CD4-positive, alpha-beta T cell (primary cell): ENCODE results near the gene LYAR. TPM values are rescaled to one million over a fixed set of nuclear protein-coding genes. Genes with fewer than 3 reads are reported as not detected.

ENCODE experiments used
- ATAC-seq: fragments of 200-7000 bp; cut with Tn5 transposase; one replicate; pipeline ENCODE4 v1.10.0; 2022; ENCODE audit warnings: mild to moderate bottlenecking; ENCODE audit not compliant: poor library complexity
- CTCF ChIA-PET: fragments of 350-600 bp; sonication (Branson Sonifier 250); formaldehyde crosslinking; loops from one replicate; lab custom pipeline; 2021; ENCODE audit warnings: antibody characterized with exemption, inconsistent platforms; lab: Charles Lee
- POLR2A ChIA-PET: fragments of 350-600 bp; sonication (Branson Sonifier 250); formaldehyde crosslinking; loops from one replicate; lab custom pipeline; 2021; ENCODE audit warnings: antibody characterized with exemption, inconsistent platforms; lab: Charles Lee
- DNase-seq, 14 experiments: peaks; one replicate each; pipeline ENCODE4 v3.0.0-alpha.2; 2013 to 2020; ENCODE audit warnings: mixed read lengths in 2 of 14
- H3K27ac ChIP-seq, 2 donors: one replicate each; pipeline versions ENCODE4 v1.5.1 to v1.7.0; 2013; ENCODE audit warnings: low read length in 2 of 2, low read depth in 1 of 2, mild to moderate bottlenecking in 1 of 2
- H3K27me3 ChIP-seq, 2 experiments: 1 replicate in 1 of 2; 2 replicates in 1 of 2; pipeline versions ENCODE4 v1.6.1 to v1.7.0; 2013; ENCODE audit warnings: low read length in 2 of 2, control low read depth in 1 of 2, mild to moderate bottlenecking in 1 of 2, moderate library complexity in 1 of 2; ENCODE audit not compliant: insufficient read depth in 2 of 2, control insufficient read depth in 1 of 2
- H3K36me3 ChIP-seq: one replicate; pipeline ENCODE4 v1.6.1; 2013; ENCODE audit warnings: low read length, control low read depth; ENCODE audit not compliant: insufficient read depth
- H3K4me1 ChIP-seq: one replicate; pipeline ENCODE4 v1.6.1; 2013; ENCODE audit warnings: low read length, control low read depth; ENCODE audit not compliant: insufficient read depth
- H3K4me3 ChIP-seq: one replicate; pipeline ENCODE4 v1.5.1; 2013; ENCODE audit warnings: mild to moderate bottlenecking, low read length, moderate library complexity
- H3K9me3 ChIP-seq, 2 experiments: 1 replicate in 1 of 2; 2 replicates in 1 of 2; pipeline versions ENCODE4 v1.6.1 to v1.7.0; 2013; ENCODE audit warnings: low read length in 2 of 2, mild to moderate bottlenecking in 2 of 2, control low read depth in 1 of 2, moderate library complexity in 1 of 2; ENCODE audit not compliant: control insufficient read depth in 1 of 2, insufficient read depth in 1 of 2
- H3K27ac Mint-ChIP-seq: one replicate; pipeline ENCODE4 v1.8.0; 2020; ENCODE audit warnings: mixed read lengths
- H3K27me3 Mint-ChIP-seq: one replicate; pipeline ENCODE4 v1.8.0; 2021; ENCODE audit warnings: mixed read lengths
- H3K36me3 Mint-ChIP-seq: one replicate; pipeline ENCODE4 v1.8.0; 2021; ENCODE audit warnings: low read depth, mixed read lengths
- H3K4me1 Mint-ChIP-seq: one replicate; pipeline ENCODE4 v1.8.0; 2021; ENCODE audit warnings: low read depth, mixed read lengths
- H3K4me3 Mint-ChIP-seq: one replicate; pipeline ENCODE4 v1.8.0; 2020; ENCODE audit warnings: mild to moderate bottlenecking, mixed read lengths
- H3K9me3 Mint-ChIP-seq: one replicate; pipeline ENCODE4 v1.8.0; 2020; ENCODE audit warnings: mixed read lengths
- CTCF ChIP-seq: fragments of 200-600 bp; IDR thresholded peaks from one replicate; pipeline ENCODE4 v1.8.0; 2022; ENCODE audit warnings: antibody characterized with exemption, mild to moderate bottlenecking
- intact Hi-C, 2 experiments: fragments of 100-400 bp; cut with DNase I in 1 of 2; cut with micrococcal nuclease in 1 of 2; formaldehyde crosslinking; loops; one replicate each; pipeline versions ENCODE4 v1.15.1 to v1.9.0; 2023 to 2025; cut with DNase I, micrococcal nuclease
- total RNA-seq, 174 experiments: library from RNA in 2 of 174; stranded (reverse) in 2 of 174; gene quantifications; one replicate each; pipeline ENCODE4 v1.2.3 and lab custom pipeline; 2021 to 2026

LYAR gene
- total RNA-seq, 2 experiments from 2014 or later: 13.8 to 13.9 TPM

GRCh38 chr4:4296283-4296846, 6.4 kb upstream of the LYAR start:
- Mint-ChIP-seq H3K27ac (no peak overlapping the region), H3K36me3 (peaks cover 52% of the 10 kb centered on the region), H3K4me3 (no peak overlapping the region), H3K9me3 (no peaks in the 10 kb centered on the region), H3K4me1 (peaks cover 56% of the 10 kb centered on the region), H3K27me3 (no peaks in the 10 kb centered on the region)
- CTCF ChIA-PET: no interaction called here
- ATAC-seq: no peak
- Histone ChIP-seq H3K4me3 (no peak overlapping the region), H3K27ac (no peak overlapping the region), H3K36me3 (peaks cover 29% of the 10 kb centered on the region), H3K27me3 (no peaks in the 10 kb centered on the region), H3K9me3 (no peaks in the 10 kb centered on the region), H3K4me1 (peaks cover 12% of the 10 kb centered on the region)
- intact Hi-C loops: no loop called here
- TF ChIP-seq CTCF: no peak
- POLR2A ChIA-PET: no interaction called here
- DNase-seq: no peak

GRCh38 chr4:4293279-4293678, 3.3 kb upstream of the LYAR start:
- Mint-ChIP-seq H3K36me3 (peaks cover 45% of the 10 kb centered on the region), H3K27me3 (no peaks in the 10 kb centered on the region), H3K4me3 (peak overlapping the region; percentile 30), H3K9me3 (no peaks in the 10 kb centered on the region), H3K4me1 (peaks cover 65% of the 10 kb centered on the region), H3K27ac (no peak overlapping the region)
- H3K9me3 ChIP-seq: no peaks in the 10 kb centered on the region
- H3K27me3 ChIP-seq: no peaks in the 10 kb centered on the region
- no peak for ATAC-seq
- H3K27ac ChIP-seq: no peak overlapping the region
- ChIA-PET POLR2A (no interaction called here), CTCF (interaction anchor here (1.0 kb wide), 1 partner anchor 33 kb away, joined by 3 read pairs; no protein-coding TSS in a partner anchor)
- peaks cover 38% of the 10 kb centered on the region for H3K4me1 ChIP-seq
- no peak for TF ChIP-seq CTCF
- intact Hi-C loops: loop anchor here (5.0 kb wide), 2 partner anchors 44 to 46 kb away; partner anchors contain the start of gene TMEM128 (in 1 of the 2)
- H3K36me3 ChIP-seq: peaks cover 17% of the 10 kb centered on the region
- no peak overlapping the region for H3K4me3 ChIP-seq
- DNase-seq: no peak

- Mint-ChIP-seq H3K9me3 (no peaks in the 10 kb centered on the region), H3K27me3 (no peaks in the 10 kb centered on the region), H3K27ac (peak overlapping the region; percentile 92), H3K4me1 (peaks cover 60% of the 10 kb centered on the region), H3K4me3 (peak overlapping the region; percentile 98), H3K36me3 (peaks cover 46% of the 10 kb centered on the region)
- CTCF ChIA-PET: interaction anchor here (0.8 to 1.5 kb wide), 2 partner anchors 14 to 29 kb away, joined by 3 to 10 read pairs; no protein-coding TSS in a partner anchor
- POLR2A ChIA-PET: interaction anchor here (0.6 to 1.5 kb wide), 4 partner anchors 21 to 252 kb away, joined by 3 to 16 read pairs (median 5); partner anchors contain the start of genes STX18 and TMEM128
- Histone ChIP-seq H3K36me3 (peaks cover 33% of the 10 kb centered on the region), H3K27ac (peak overlapping the region; percentile 40 to 55), H3K9me3 (no peaks in the 10 kb centered on the region), H3K27me3 (no peaks in the 10 kb centered on the region), H3K4me1 (peaks cover 52% of the 10 kb centered on the region), H3K4me3 (peak overlapping the region; percentile 87)
- intact Hi-C loops: no loop called here
- DNase-seq: peak in 2 of 14 experiments; percentile 5 to 34
- TF ChIP-seq CTCF: no peak
- ATAC-seq: peak; percentile 9
These were observed 385 bp downstream of the LYAR start for GRCh38 chr4:4289597-4289940.
